Measurements from ENCODE around the gene ALDH3B1. TPM values are rescaled to one million over a fixed set of nuclear protein-coding genes. Genes with fewer than 3 reads are reported as not detected.

The ALDH3B1 gene
- total RNA-seq, 1 donor: 19.6 TPM

GRCh38 chr11:68040101-68040956 is 30.2 kb downstream of the ALDH3B1 start:
- H3K4me1 ChIP-seq (ENCODE audit: insufficient read depth, low read length): peaks cover 53% of the 10 kb centered on the region
- H3K27me3 ChIP-seq (ENCODE audit: insufficient read depth, low read length): no peaks in the 10 kb centered on the region
- H3K4me3 ChIP-seq (ENCODE audit: low read length): peak overlapping the region; percentile 72
- no peaks in the 10 kb centered on the region for H3K9me3 ChIP-seq (ENCODE audit: low read depth, low read length)

GRCh38 chr11:68040957-68041591 is 30.9 kb downstream of the ALDH3B1 start:
- Histone ChIP-seq H3K9me3 (ENCODE audit: low read depth, low read length) (no peaks in the 10 kb centered on the region), H3K4me1 (ENCODE audit: insufficient read depth, low read length) (peaks cover 46% of the 10 kb centered on the region), H3K27me3 (ENCODE audit: insufficient read depth, low read length) (no peaks in the 10 kb centered on the region), H3K4me3 (ENCODE audit: low read length) (peak overlapping the region; percentile 72)

GRCh38 chr11:68041617-68042218 is 31.6 kb downstream of the ALDH3B1 start:
- Histone ChIP-seq H3K9me3 (ENCODE audit: low read depth, low read length) (no peaks in the 10 kb centered on the region), H3K27me3 (ENCODE audit: insufficient read depth, low read length) (no peaks in the 10 kb centered on the region), H3K4me1 (ENCODE audit: insufficient read depth, low read length) (peaks cover 39% of the 10 kb centered on the region), H3K4me3 (ENCODE audit: low read length) (no peak overlapping the region)

- Histone ChIP-seq H3K27me3 (ENCODE audit: insufficient read depth, low read length) (no peaks in the 10 kb centered on the region), H3K4me3 (ENCODE audit: low read length) (no peak overlapping the region), H3K4me1 (ENCODE audit: insufficient read depth, low read length) (peaks cover 32% of the 10 kb centered on the region), H3K9me3 (ENCODE audit: low read depth, low read length) (no peaks in the 10 kb centered on the region)
Observed at GRCh38 chr11:68042219-68043028, 32.3 kb downstream of the ALDH3B1 start.

GRCh38 chr11:68043029-68043348 is 32.9 kb downstream of the ALDH3B1 start:
- peaks cover 27% of the 10 kb centered on the region for H3K4me1 ChIP-seq (ENCODE audit: insufficient read depth, low read length)
- H3K27me3 ChIP-seq (ENCODE audit: insufficient read depth, low read length): no peaks in the 10 kb centered on the region
- no peak overlapping the region for H3K4me3 ChIP-seq (ENCODE audit: low read length)
- H3K9me3 ChIP-seq (ENCODE audit: low read depth, low read length): no peaks in the 10 kb centered on the region

GRCh38 chr11:68043349-68044144 is 33.4 kb downstream of the ALDH3B1 start:
- Histone ChIP-seq H3K4me1 (ENCODE audit: insufficient read depth, low read length) (peaks cover 21% of the 10 kb centered on the region), H3K9me3 (ENCODE audit: low read depth, low read length) (no peaks in the 10 kb centered on the region), H3K27me3 (ENCODE audit: insufficient read depth, low read length) (no peaks in the 10 kb centered on the region), H3K4me3 (ENCODE audit: low read length) (no peak overlapping the region)

- H3K27me3 ChIP-seq (ENCODE audit: insufficient read depth, low read length): no peaks in the 10 kb centered on the region
- no peak overlapping the region for H3K4me3 ChIP-seq (ENCODE audit: low read length)
- no peaks in the 10 kb centered on the region for H3K9me3 ChIP-seq (ENCODE audit: low read depth, low read length)
- H3K4me1 ChIP-seq (ENCODE audit: insufficient read depth, low read length): peaks cover 20% of the 10 kb centered on the region
Observed at GRCh38 chr11:68044145-68044813, 34.2 kb downstream of the ALDH3B1 start.

- peaks cover 17% of the 10 kb centered on the region for H3K4me1 ChIP-seq (ENCODE audit: insufficient read depth, low read length)
- no peaks in the 10 kb centered on the region for H3K27me3 ChIP-seq (ENCODE audit: insufficient read depth, low read length)
- no peak overlapping the region for H3K4me3 ChIP-seq (ENCODE audit: low read length)
- no peaks in the 10 kb centered on the region for H3K9me3 ChIP-seq (ENCODE audit: low read depth, low read length)
Observed at GRCh38 chr11:68044898-68045351, 34.8 kb downstream of the ALDH3B1 start.

- Histone ChIP-seq H3K4me1 (ENCODE audit: insufficient read depth, low read length) (no peaks in the 10 kb centered on the region), H3K27me3 (ENCODE audit: insufficient read depth, low read length) (no peaks in the 10 kb centered on the region), H3K9me3 (ENCODE audit: low read depth, low read length) (no peaks in the 10 kb centered on the region), H3K4me3 (ENCODE audit: low read length) (no peak overlapping the region)
Observed at GRCh38 chr11:68047437-68048290, 37.5 kb downstream of the ALDH3B1 start.

- Histone ChIP-seq H3K4me1 (ENCODE audit: insufficient read depth, low read length) (no peaks in the 10 kb centered on the region), H3K4me3 (ENCODE audit: low read length) (no peak overlapping the region), H3K9me3 (ENCODE audit: low read depth, low read length) (no peaks in the 10 kb centered on the region), H3K27me3 (ENCODE audit: insufficient read depth, low read length) (no peaks in the 10 kb centered on the region)
Observed at GRCh38 chr11:68048681-68049508, 38.8 kb downstream of the ALDH3B1 start.

- H3K9me3 ChIP-seq (ENCODE audit: low read depth, low read length): no peaks in the 10 kb centered on the region
- H3K4me3 ChIP-seq (ENCODE audit: low read length): no peak overlapping the region
- H3K4me1 ChIP-seq (ENCODE audit: insufficient read depth, low read length): no peaks in the 10 kb centered on the region
- no peaks in the 10 kb centered on the region for H3K27me3 ChIP-seq (ENCODE audit: insufficient read depth, low read length)
Observed at GRCh38 chr11:68049509-68050370, 39.6 kb downstream of the ALDH3B1 start.

- Histone ChIP-seq H3K4me3 (ENCODE audit: low read length) (no peak overlapping the region), H3K27me3 (ENCODE audit: insufficient read depth, low read length) (no peaks in the 10 kb centered on the region), H3K4me1 (ENCODE audit: insufficient read depth, low read length) (no peaks in the 10 kb centered on the region), H3K9me3 (ENCODE audit: low read depth, low read length) (no peaks in the 10 kb centered on the region)
Observed at GRCh38 chr11:68050371-68050841, 40.3 kb downstream of the ALDH3B1 start.
